ENCODE results near the gene THY1.
"Not testable (repeated sequence)": the region's sequence is repeated elsewhere in the genome, so short reads cannot be mapped to it uniquely, and the experiment has no call there.

The THY1 gene

GRCh38 chr11:119418759-119419158, 4.2 kb downstream of the THY1 start:
- DNase-seq (ENCODE audit: low spot score) = no peak

- DNase-seq (ENCODE audit: low spot score) = peak; percentile 88
Observed at GRCh38 chr11:119417726-119418540, 5.0 kb downstream of the THY1 start.

- DNase-seq (ENCODE audit: low spot score) = peak; percentile 61
Observed at GRCh38 chr11:119416606-119417580, 6.1 kb downstream of the THY1 start.

- no peak for DNase-seq (ENCODE audit: low spot score)
Observed at GRCh38 chr11:119415966-119416365, 7.0 kb downstream of the THY1 start.

- no peak for DNase-seq (ENCODE audit: low spot score)
Observed at GRCh38 chr11:119415517-119415916, 7.5 kb downstream of the THY1 start.

- no peak for DNase-seq (ENCODE audit: low spot score)
Observed at GRCh38 chr11:119414734-119415133, 8.2 kb downstream of the THY1 start.

- DNase-seq (ENCODE audit: low spot score) = no peak
Observed at GRCh38 chr11:119414321-119414720, 8.7 kb downstream of the THY1 start.

GRCh38 chr11:119412072-119412471, 10.9 kb downstream of the THY1 start:
- no peak for DNase-seq (ENCODE audit: low spot score)

- DNase-seq (ENCODE audit: low spot score) = no peak
Observed at GRCh38 chr11:119410501-119410900, 12.5 kb downstream of the THY1 start.

GRCh38 chr11:119409731-119410130, 13.2 kb downstream of the THY1 start:
- no peak for DNase-seq (ENCODE audit: low spot score)

- DNase-seq (ENCODE audit: low spot score) = no peak
Observed at GRCh38 chr11:119406005-119406404, 17.0 kb downstream of the THY1 start.

- DNase-seq (ENCODE audit: low spot score) = not testable (repeated sequence)
Observed at GRCh38 chr11:119405448-119405847, 17.5 kb downstream of the THY1 start.

- DNase-seq (ENCODE audit: low spot score) = no peak
Observed at GRCh38 chr11:119404872-119405271, 18.1 kb downstream of the THY1 start.

GRCh38 chr11:119403021-119403420, 20.0 kb downstream of the THY1 start:
- no peak for DNase-seq (ENCODE audit: low spot score)

- no peak for DNase-seq (ENCODE audit: low spot score)
Observed at GRCh38 chr11:119402470-119402869, 20.5 kb downstream of the THY1 start.

- DNase-seq (ENCODE audit: low spot score) = no peak
Observed at GRCh38 chr11:119400860-119401259, 22.1 kb downstream of the THY1 start.

- DNase-seq (ENCODE audit: low spot score) = no peak
Observed at GRCh38 chr11:119397740-119398139, 25.2 kb downstream of the THY1 start.

GRCh38 chr11:119396835-119397234, 26.1 kb downstream of the THY1 start:
- DNase-seq (ENCODE audit: low spot score) = no peak

GRCh38 chr11:119391275-119391674, 31.7 kb downstream of the THY1 start:
- no peak for DNase-seq (ENCODE audit: low spot score)

- no peak for DNase-seq (ENCODE audit: low spot score)
Observed at GRCh38 chr11:119389611-119390254, 33.2 kb downstream of the THY1 start.

- no peak for DNase-seq (ENCODE audit: low spot score)
Observed at GRCh38 chr11:119388103-119388502, 34.9 kb downstream of the THY1 start.

GRCh38 chr11:119384332-119384731, 38.6 kb downstream of the THY1 start:
- DNase-seq (ENCODE audit: low spot score) = no peak
